ENCODE data around the gene KRTAP5-5.
"Not testable (repeated sequence)": the region's sequence is repeated elsewhere in the genome, so short reads cannot be mapped to it uniquely, and the experiment has no call there.

Gene KRTAP5-5

GRCh38 chr11:1643146-1643690, 13.6 kb downstream of the KRTAP5-5 start:
- no peak for DNase-seq

GRCh38 chr11:1644601-1645356, 15.2 kb downstream of the KRTAP5-5 start:
- no peak for DNase-seq

GRCh38 chr11:1645357-1645821, 15.8 kb downstream of the KRTAP5-5 start:
- DNase-seq: no peak

- DNase-seq: not testable (repeated sequence)
Measured at GRCh38 chr11:1646540-1646939, 17.0 kb downstream of the KRTAP5-5 start.

- DNase-seq: no peak
Measured at GRCh38 chr11:1647901-1648652, 18.5 kb downstream of the KRTAP5-5 start.

- DNase-seq: no peak
Measured at GRCh38 chr11:1648653-1649420, 19.3 kb downstream of the KRTAP5-5 start.

GRCh38 chr11:1650034-1650917, 20.7 kb downstream of the KRTAP5-5 start:
- no peak for DNase-seq

- no peak for DNase-seq
Measured at GRCh38 chr11:1650918-1651262, 21.3 kb downstream of the KRTAP5-5 start.

- DNase-seq: no peak
Measured at GRCh38 chr11:1651411-1651980, 21.9 kb downstream of the KRTAP5-5 start.

- DNase-seq: no peak
Measured at GRCh38 chr11:1652026-1652425, 22.5 kb downstream of the KRTAP5-5 start.

- no peak for DNase-seq
Measured at GRCh38 chr11:1652442-1652770, 22.8 kb downstream of the KRTAP5-5 start.

GRCh38 chr11:1652771-1653540, 23.4 kb downstream of the KRTAP5-5 start:
- peak; percentile 83 for DNase-seq

GRCh38 chr11:1653541-1654387, 24.2 kb downstream of the KRTAP5-5 start:
- no peak for DNase-seq

- no peak for DNase-seq
Measured at GRCh38 chr11:1654388-1655167, 25.0 kb downstream of the KRTAP5-5 start.

GRCh38 chr11:1655168-1656060, 25.8 kb downstream of the KRTAP5-5 start:
- DNase-seq: no peak

GRCh38 chr11:1656061-1656441, 26.5 kb downstream of the KRTAP5-5 start:
- no peak for DNase-seq

GRCh38 chr11:1656670-1657069, 27.1 kb downstream of the KRTAP5-5 start:
- DNase-seq: no peak

GRCh38 chr11:1659506-1659905, 29.9 kb downstream of the KRTAP5-5 start:
- no peak for DNase-seq
